C4-2B (cell line): ENCODE results near the gene RAPGEF4.

Experiments used
- H3K27ac ChIP-seq: fragments of 450-650 bp; 2 replicates; pipeline ENCODE4 v1.5.1; 2017
- CTCF ChIP-seq: fragments of 450-650 bp; conservative IDR thresholded peaks from 2 replicates; pipeline ENCODE4 v1.5.1; 2017; ENCODE audit warnings: mild to moderate bottlenecking
- ZFX ChIP-seq: fragments of 450-650 bp; IDR thresholded peaks from 2 replicates; pipeline ENCODE4 v1.6.1; 2017

RAPGEF4 gene

GRCh38 chr2:172763079-172763478 lies 27.4 kb downstream of the RAPGEF4 start:
- TF ChIP-seq ZFX (no peak), CTCF (no peak)
- no peak overlapping the region for H3K27ac ChIP-seq

- H3K27ac ChIP-seq: no peak overlapping the region
- TF ChIP-seq CTCF (no peak), ZFX (no peak)
Observed at GRCh38 chr2:172765662-172766061, 30.0 kb downstream of the RAPGEF4 start.

GRCh38 chr2:172768401-172768800 lies 32.8 kb downstream of the RAPGEF4 start:
- no peak overlapping the region for H3K27ac ChIP-seq
- TF ChIP-seq ZFX (no peak), CTCF (no peak)

- no peak overlapping the region for H3K27ac ChIP-seq
- TF ChIP-seq ZFX: no peak
- no peak for TF ChIP-seq CTCF
Observed at GRCh38 chr2:172769879-172770278, 34.2 kb downstream of the RAPGEF4 start.

- H3K27ac ChIP-seq: no peak overlapping the region
- TF ChIP-seq ZFX (no peak), CTCF (no peak)
Observed at GRCh38 chr2:172770887-172771286, 35.2 kb downstream of the RAPGEF4 start.

- no peak overlapping the region for H3K27ac ChIP-seq
- no peak for TF ChIP-seq CTCF
- TF ChIP-seq ZFX: no peak
Observed at GRCh38 chr2:172772633-172773032, 37.0 kb downstream of the RAPGEF4 start.

- TF ChIP-seq ZFX (no peak), CTCF (no peak)
- no peak overlapping the region for H3K27ac ChIP-seq
Observed at GRCh38 chr2:172774302-172774701, 38.7 kb downstream of the RAPGEF4 start.
